ENCODE data around the gene ERRFI1.
"Not testable (repeated sequence)": the region's sequence is repeated elsewhere in the genome, so short reads cannot be mapped to it uniquely, and the experiment has no call there.

The ERRFI1 gene, protein sequence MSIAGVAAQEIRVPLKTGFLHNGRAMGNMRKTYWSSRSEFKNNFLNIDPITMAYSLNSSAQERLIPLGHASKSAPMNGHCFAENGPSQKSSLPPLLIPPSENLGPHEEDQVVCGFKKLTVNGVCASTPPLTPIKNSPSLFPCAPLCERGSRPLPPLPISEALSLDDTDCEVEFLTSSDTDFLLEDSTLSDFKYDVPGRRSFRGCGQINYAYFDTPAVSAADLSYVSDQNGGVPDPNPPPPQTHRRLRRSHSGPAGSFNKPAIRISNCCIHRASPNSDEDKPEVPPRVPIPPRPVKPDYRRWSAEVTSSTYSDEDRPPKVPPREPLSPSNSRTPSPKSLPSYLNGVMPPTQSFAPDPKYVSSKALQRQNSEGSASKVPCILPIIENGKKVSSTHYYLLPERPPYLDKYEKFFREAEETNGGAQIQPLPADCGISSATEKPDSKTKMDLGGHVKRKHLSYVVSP

DNA sequence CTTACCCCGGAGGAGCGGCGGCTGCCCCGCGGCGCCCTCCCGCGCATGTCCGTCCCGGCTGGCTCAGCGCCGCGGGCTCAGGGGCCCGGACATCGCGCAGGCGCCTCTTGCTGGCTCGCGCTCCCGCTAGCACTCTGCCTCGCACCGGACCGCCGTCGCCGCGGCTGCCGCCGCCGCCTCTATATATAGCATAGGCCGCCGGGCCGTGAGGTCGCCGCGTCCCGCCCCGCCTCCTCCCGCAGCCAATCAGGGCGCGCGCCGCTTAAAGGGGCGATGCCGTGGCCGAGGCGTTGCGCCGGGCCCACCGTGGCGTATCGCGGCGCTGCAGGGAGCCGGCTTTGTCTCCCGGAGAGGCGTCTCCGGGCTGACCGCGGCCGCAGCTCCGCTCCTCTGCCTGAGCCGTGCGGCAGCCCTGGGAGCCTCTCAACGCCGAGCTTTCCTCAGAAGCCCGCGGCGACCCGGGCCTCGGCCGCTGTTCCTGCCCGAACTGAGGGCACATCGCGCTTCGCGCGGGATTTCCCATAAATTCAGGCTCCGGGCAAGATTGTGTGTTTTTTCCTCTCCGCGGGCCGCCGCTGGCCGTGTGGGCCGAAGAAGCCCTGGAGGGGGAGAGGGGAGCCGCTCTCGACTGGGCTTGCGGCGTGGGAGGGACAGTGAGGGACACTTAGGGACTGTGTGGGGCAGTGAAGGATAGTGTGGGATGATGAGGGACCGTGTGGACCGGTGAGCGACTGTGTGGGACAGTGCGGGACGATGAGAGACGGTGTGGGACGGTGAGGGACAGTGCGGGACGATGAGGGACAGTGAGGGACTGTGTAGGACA is at the start of gene ERRFI1:
ERRFI1 (minus strand) TSS at position 157 of the 823 bp plus-strand sequence. CDS start 10,690 bp downstream, outside the sequence.
- DNase-seq (ENCODE audit: low read depth in 4 of 4, low spot score in 1 of 4): peak; percentile 67 to 83 (median 79)

DNA sequence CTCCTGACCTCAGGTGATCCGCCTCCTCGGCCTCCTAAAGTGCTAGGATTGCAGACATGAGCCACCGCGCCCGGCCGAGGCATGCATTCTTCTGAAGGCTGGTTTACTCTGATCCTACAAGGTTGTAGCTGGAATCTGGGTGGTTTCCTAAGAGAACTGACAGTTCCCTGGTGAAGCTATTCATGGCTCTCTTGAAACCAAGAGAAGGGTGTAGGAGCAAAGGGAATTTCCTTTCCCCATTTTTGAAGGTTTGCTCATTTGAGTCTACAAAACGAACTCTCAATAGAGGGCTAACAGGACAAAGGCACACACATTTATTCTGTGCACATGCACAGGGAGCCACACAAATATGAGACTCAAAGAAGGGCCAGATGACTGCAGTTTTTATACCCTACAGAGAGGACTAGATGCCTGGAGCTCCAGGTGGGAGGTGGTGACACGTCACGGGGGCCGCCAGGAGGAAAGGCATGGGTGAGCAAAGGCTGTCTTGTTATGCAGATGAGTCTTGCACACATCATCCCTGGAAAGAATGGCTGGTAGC is 49.5 kb upstream of the ERRFI1 start:
- DNase-seq (ENCODE audit: low read depth in 4 of 4, low spot score in 1 of 4): no peak

DNA sequence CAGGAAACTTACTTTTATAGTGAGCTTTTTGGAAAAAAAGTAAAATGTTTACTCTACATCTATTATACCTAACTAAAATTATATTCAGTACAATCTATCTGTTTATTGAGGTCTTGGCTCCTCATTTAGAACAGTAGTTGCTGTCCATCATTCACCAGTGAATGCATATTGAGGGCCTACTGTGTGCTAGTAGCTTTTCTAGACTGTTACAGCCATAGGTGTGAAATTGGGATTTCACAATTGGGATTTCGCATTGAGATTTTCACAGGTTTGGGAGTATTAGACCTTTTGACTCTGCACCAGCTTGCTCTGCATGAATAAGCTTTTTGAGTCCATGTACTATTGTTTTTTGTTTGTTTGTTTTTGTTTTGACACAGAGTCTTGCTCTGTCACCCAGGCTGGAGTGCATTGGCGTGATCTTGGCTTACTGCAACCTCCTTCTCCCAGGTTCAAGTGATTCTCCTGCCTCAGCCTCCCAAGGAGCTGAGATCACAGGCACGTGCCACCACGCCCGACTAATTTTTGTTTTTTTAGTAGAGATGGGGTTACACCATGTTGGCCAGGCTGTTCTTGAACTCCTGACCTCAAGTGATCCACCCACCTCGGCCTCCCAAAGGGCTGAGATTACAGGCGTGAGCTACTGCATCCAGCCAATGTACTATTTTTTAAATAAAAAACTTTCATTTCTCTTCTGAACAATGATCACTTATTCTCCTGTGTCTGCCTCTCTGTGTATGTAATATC is 47.2 kb upstream of the ERRFI1 start:
- DNase-seq (ENCODE audit: low read depth in 4 of 4, low spot score in 1 of 4): no peak

DNA sequence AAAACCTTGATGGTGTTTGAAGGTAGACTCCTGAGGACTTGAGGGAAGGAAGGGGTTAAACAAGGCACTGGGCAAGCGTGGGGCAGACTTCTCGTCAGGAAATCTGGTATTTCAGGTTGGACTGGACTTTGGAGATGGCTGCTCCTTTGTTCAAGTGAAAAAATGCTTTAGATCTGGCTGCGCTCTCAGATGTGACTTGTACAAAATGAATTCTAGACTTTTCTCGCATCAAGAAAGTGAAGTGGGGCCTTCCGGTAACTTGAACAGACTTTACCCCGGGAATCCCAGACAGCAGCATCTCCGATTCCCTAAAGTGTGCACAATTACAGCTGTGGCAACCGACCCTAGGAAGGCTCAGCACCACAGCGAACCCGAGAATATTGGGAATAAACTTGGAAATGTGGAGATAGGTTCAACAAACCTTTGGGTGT is 44.3 kb upstream of the ERRFI1 start:
- no peak for DNase-seq (ENCODE audit: low read depth in 4 of 4, low spot score in 1 of 4)

DNA sequence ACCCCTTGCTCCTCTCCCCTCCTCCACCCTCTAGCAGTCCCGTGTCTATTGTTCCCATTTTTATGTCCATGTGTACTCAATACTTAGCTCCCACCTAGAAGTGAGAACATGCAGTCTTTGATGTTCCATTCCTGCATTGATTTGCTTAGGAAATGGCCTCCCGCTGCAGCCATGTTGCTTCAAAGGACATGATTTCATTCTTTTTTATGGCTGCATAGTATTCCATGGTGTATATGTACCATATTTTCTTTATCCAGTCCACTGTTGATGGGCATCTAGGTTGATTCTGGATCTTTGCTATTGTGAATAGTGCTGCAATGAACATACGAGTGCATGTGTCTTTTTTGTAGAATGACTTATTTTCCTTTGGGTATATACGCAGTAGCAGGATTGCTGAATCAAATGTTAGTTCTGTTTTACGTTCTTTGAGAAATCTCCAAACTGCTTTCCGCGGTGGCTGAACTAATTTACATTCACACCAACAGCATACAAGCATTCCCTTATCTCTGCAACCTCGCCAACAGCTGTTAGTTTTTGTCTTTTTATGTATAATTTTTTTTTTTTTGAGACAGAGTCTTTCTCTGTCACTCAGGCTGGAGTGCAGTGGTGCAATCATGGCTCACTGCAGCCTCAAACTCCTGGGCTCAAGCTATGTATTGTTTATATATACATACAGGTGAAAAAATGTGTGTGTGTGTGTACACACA is 43.7 kb upstream of the ERRFI1 start:
- not testable (repeated sequence) for DNase-seq (ENCODE audit: low read depth in 4 of 4, low spot score in 1 of 4)

DNA sequence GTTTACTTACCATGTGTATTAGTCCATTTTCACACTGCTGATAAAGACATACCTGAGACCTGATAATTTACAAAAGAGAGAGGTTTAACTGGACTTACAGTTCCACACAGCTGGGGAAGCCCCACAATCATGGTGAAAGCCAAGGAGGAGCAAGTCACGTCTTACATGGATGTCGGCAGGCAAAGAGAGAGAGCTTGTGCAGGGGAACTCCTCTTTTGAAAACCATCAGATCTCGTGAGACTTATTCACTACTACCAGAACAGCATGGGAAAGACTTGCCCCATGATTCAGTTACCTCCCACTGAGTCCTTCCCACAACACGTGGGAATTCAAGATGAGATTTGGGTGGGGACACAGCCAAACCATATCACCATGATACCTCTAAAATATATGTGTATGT is 39.3 kb upstream of the ERRFI1 start:
- no peak for DNase-seq (ENCODE audit: low read depth in 4 of 4, low spot score in 1 of 4)

DNA sequence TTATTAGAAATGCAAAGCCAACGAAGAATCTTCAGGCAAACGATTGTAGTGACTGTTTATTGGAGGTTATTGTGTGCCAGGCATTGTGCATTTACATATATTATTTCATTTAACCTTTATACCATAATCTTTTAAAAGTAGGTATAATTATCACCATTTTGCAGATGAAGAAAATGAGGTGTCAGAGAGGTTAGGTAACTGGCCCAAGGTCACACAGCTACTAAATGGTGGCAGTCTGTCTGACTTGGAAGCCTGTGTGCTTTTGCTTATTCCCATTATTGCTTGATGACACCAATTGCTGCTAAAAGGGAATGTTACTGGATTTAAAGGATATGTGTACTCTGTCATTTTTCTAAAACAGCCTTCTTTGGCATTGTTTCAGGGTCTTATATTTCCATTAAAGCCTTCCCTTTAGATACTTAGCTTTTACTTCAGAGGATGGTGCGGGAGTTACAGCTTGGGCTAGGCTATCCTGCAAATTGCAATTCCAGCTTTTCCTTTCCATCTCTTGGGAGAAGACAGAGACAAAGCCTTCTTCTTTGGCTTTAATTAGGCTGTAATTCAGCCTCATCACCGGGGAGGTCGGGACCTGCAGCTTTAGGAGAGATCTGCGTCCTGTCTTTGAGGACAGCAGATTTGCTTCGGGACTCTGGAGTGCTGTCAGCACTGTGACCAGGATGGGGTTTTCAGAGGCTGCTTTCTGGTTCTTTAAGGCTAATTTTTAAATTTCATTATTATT is 37.4 kb upstream of the ERRFI1 start:
- DNase-seq (ENCODE audit: low read depth in 4 of 4, low spot score in 1 of 4): no peak

DNA sequence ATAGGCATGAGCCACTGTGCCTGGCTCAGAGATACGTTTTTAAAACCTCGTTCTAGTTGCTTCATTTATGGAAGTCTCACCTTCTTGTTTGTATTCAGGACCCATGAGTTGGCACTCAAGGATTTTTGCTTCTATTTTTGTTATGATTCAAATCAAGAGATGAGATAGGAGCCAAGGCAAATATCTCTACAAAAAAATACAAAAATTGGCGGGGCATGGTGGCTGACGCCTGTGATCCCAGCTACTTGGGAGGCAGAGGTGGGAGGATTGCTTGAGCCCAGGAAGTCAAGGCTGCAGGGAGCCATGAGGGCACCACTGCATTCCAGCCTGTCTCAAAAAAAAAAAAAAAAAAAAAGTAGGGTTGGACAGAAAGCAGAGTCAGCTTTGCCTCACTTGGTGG is 36.8 kb upstream of the ERRFI1 start:
- DNase-seq (ENCODE audit: low read depth in 4 of 4, low spot score in 1 of 4): no peak

DNA sequence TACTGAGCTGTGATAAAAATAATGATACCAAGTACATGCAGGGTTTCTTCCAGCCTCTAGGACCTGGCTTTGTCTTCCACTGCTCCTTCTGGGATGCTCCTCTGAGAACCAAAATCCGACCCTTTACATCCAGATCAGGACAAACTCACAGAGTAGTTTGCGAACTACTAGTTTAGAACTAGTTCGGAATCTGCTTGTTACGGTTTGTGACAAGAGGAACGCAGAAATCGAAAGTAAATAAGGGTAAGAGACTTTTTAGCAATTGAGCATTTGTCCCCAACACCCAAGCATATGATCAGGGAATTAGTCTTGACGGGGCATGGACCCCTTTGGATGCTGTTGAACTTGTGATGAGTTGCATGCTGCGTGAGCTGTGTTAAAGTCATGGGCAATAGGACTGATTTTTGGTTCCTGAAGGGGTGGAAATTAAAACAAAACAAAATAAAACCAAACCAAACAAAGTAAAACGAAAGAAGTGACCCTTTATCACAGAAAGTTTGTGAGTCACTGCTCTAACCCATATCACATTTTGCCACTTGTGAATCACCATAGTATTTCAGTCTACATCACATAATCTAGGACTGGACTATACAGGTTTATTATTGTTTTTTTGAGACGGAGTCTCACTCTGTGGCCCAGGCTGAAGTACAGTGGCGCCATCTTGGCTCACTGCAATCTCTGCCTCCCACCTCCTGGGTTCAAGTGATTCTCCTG is 35.7 kb upstream of the ERRFI1 start:
- no peak for DNase-seq (ENCODE audit: low read depth in 4 of 4, low spot score in 1 of 4)

DNA sequence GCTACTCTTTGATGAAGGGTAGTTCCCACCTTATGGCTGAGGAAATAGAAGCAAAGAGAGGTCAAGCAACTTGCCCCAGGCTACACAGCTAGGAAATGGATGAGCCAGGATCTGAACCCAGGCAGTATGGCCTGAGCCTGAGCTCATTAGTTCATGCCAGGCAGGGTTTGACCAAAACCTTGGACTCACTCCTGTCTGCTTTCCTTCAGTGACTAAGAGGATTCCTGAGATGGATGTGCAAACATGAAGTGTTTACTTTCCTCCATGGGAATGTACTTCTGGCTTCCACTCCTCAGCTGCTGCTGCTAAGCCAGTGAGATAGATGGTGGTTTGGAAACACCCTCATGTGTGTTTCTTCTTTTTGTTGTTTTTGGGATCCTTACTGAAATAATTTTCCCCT is 35.1 kb upstream of the ERRFI1 start:
- no peak for DNase-seq (ENCODE audit: low read depth in 4 of 4, low spot score in 1 of 4)

DNA sequence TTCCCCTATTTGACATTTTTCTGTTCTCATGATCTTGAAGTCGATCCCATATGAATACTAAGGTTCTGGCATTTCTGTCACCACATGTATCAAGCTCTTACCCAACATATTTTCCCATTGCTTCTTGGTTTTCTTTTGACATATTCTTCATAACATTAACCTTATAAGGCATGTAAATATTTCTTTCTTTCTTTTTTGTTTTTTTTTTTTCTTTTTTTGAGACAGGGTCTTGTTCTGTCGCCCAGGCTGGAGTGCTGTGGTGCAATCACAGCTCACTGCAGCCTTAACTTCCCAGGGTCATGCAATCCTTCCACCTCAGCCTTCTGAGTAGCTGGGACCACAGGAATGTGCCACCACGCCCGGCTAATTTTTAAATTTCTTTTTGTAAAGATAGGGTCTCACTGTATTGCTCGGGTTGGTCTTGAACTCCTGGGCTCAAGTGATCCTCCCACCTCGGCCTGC is 33.1 kb upstream of the ERRFI1 start:
- no peak for DNase-seq (ENCODE audit: low read depth in 4 of 4, low spot score in 1 of 4)

DNA sequence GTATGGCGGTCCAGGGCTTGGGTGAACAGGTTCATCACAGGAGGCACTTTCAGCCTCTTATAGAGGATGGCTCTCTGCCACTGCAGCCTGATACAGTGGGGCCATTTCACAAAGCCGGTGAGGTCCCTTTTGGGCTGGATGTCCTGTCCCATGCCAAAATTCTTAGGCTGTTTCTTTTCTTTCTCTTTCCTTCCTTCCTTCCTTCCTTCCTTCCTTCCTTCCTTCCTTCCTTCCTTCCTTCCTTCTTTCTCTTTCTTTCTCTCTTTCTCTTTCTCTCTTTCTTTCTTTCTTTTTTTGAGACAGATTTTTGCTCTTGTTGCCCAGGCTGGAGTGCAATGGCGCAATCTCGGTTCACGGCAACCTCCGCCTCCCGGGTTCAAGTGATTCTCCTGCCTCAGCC is 31.7 kb upstream of the ERRFI1 start:
- not testable (repeated sequence) for DNase-seq (ENCODE audit: low read depth in 4 of 4, low spot score in 1 of 4)

DNA sequence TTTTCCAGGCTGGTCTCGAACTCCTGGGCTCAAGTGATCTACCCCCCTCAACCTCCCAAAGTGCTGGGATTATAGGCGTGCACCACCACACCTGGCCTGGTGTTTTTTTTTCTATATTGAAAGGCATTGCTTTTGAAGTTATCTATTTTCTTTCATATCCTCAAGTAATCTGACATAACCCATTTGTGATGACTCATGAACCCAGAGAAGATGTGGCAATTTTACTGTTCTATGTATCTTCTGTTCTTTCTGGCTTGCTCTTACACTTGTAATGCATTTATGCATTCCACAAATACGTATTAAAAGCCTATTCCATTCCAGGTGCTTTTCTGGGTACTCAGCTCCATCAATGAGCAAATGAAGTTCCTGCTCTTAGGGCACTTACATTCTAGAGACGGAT is 29.9 kb upstream of the ERRFI1 start:
- DNase-seq (ENCODE audit: low read depth in 4 of 4, low spot score in 1 of 4): no peak

DNA sequence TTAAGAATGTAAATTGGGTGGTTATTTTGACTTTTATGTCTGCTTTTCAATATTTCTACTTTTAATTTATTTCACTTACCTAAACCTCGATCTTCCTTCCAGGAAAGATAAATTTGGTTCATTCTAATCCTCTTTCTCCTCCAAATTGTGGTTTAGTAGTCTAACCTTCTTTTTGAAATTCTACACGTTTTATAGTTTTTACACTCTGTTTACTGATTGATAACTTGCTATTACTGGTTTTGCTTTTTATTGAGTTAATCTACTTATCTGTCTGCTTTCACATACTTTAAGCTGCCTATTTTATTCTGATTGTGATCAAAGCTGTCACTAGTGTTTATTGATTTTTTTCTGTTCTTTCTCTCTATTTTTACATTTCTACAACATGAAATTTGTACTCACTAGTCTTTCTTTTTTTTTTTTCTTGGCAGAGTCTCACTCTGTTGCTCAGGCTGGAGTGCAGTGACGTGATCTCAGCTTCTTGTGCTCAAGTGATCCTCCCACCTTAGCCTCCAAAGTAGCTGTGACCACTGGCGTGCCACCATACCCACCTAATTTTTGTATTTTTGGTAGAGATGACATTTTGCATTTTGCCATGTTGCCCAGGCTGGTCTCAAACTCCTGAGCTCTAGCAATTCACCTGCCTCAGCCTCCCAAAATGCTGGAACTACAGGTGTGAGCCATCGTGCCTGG is 27.9 kb upstream of the ERRFI1 start:
- no peak for DNase-seq (ENCODE audit: low read depth in 4 of 4, low spot score in 1 of 4)

DNA sequence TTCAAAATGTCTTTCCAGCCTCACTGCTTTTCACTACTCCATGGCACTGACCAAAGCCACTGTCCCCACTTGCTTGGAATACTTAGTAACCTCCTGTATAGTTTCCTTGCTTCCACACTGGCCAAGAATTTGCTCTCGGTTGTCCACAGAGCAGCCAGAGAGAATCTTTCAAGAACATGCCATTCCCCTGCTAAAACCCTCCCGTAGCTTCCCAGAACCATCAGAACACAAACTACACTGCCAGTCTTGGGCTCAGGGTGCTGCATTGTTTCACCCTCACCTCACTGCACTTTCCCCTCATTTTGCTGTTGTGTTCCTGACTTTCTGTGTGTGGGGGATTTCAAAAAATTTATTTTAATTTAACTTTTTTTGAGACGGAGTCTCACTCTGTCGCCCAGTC is 25.5 kb upstream of the ERRFI1 start:
- DNase-seq (ENCODE audit: low read depth in 4 of 4, low spot score in 1 of 4): no peak

DNA sequence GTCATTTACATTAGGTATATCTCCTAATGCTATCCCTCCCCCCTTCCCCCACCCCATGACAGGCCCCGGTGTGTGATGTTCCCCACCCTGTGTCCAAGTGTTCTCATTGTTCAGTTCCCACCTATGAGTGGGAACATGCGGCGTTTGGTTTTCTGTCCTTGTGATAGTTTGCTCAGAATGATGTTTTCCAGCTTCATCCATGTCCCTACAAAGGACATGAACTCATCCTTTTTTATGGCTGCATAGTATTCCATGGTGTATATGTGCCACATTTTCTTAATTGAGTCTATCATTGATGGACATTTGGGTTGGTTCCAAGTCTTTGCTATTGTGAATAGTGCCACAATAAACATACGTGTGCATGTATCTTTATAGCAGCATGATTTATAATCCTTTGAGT is 23.1 kb upstream of the ERRFI1 start:
- DNase-seq (ENCODE audit: low read depth in 4 of 4, low spot score in 1 of 4): not testable (repeated sequence)

DNA sequence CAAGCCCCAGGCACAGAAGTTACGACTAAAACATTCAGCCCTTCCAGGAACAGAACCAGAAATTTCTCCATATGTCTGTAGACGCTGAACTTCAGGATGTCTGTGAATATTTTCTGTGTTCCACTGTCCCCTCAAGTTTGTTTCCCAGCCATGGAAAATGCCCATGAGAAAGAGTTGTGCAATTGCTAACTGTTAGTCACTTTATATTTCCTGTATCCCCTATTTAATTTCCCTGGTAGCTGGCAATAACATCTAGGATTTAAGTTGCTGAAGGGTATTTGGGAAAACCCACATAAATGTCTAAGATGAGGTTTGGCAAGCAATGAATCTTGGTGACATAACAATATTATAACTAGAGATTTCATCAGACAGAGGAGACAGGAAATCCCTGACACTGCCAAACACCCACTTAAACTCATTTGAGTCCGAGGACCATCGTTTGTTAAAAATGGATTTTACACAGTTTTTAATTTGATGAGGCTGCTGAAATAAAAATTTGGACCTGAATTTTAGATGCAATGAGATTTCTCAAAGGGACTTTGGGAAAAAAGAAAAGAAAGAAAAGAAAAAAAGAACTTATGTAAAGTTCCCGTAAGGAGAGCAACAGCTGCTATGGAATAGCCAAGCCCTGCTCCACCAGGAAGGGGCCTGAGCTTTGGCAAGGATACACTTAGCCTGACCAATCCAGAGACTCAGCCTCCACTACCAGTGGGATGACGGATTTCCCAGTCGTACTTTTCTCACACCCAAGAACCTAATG is 21.8 kb upstream of the ERRFI1 start:
- no peak for DNase-seq (ENCODE audit: low read depth in 4 of 4, low spot score in 1 of 4)

DNA sequence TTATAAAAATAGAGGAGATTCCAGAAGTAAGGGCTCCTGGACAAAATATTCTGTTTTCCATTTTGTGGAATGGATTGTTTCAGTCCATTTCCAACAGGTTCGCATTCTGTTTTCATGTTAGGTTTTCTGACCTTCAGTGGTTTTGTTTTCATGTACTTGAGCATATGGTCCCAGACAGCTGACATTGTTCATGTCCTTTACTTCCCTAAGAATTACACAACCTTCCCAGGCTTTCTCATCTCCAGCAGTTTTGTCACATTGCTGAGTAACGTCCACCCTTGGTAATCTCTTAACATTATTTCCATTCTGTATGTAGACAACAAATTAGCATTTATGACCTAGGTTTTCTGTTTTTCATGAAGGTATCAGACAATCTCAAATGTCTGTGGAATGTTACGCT is 21.0 kb upstream of the ERRFI1 start:
- no peak for DNase-seq (ENCODE audit: low read depth in 4 of 4, low spot score in 1 of 4)
